GM13976 (cell line): ENCODE data around the gene INTS12.

Source experiments
- DNase-seq: peaks from one replicate; pipeline ENCODE4 v3.0.0; 2012; ENCODE audit warnings: low spot score
- CTCF ChIP-seq: IDR thresholded peaks from 2 replicates; pipeline ENCODE4 v1.5.1; 2012; ENCODE audit warnings: borderline replicate concordance, mild to moderate bottlenecking; ENCODE audit not compliant: insufficient read depth; ENCODE audit errors: extremely low read depth, missing control alignments, control extremely low read depth
- in situ Hi-C: fragments of 300-500 bp; cut with MboI; formaldehyde crosslinking; loops from one replicate; pipeline ENCODE4 v1.12.0; 2022; ENCODE audit warnings: low sequenced_read_pairs, mixed read lengths, inconsistent platforms; ENCODE audit not compliant: unreplicated experiment

INTS12 gene

GRCh38 chr4:105650190-105650589 lies 58.3 kb downstream of the INTS12 start:
- in situ Hi-C loops = no loop called here
- no peak for TF ChIP-seq CTCF
- DNase-seq = no peak

GRCh38 chr4:105645440-105645839 lies 63.0 kb downstream of the INTS12 start:
- TF ChIP-seq CTCF = no peak
- in situ Hi-C loops = no loop called here
- DNase-seq = no peak

- DNase-seq = no peak
- no peak for TF ChIP-seq CTCF
Measured at GRCh38 chr4:105644257-105644656, 64.2 kb downstream of the INTS12 start.

GRCh38 chr4:105641845-105642244 lies 66.6 kb downstream of the INTS12 start:
- in situ Hi-C loops = no loop called here
- DNase-seq = no peak
- TF ChIP-seq CTCF = no peak

More at GRCh38 chr4:105644257-105644656, 64.2 kb downstream of the INTS12 start:
- in situ Hi-C loops = no loop called here

GRCh38 chr4:105637408-105638176 lies 70.9 kb downstream of the INTS12 start:
- in situ Hi-C loops = no loop called here
- no peak for DNase-seq
- TF ChIP-seq CTCF = no peak

GRCh38 chr4:105634402-105635080 lies 73.9 kb downstream of the INTS12 start:
- DNase-seq = no peak
- TF ChIP-seq CTCF = no peak
- in situ Hi-C loops = no loop called here

GRCh38 chr4:105633241-105633640 lies 75.2 kb downstream of the INTS12 start:
- TF ChIP-seq CTCF = no peak
- in situ Hi-C loops = no loop called here
- DNase-seq = no peak
